Ecto neural progenitor cell (in vitro differentiated cells): ENCODE data around the gene GPR26.

Source experiments
- DNase-seq: peaks from one replicate; pipeline ENCODE4 v3.0.0-alpha.2; 2018; ENCODE audit warnings: low spot score

GPR26 gene

GRCh38 chr10:123666318-123667236 is at the start of gene GPR26:
Gene GPR26, plus strand, starts transcription at chr10:123666355. Its CDS starts 53 bp downstream, at chr10:123666408.
- peak; percentile 62 for DNase-seq

- no peak for DNase-seq
Measured at GRCh38 chr10:123618224-123618623, 47.9 kb upstream of the GPR26 start.

GRCh38 chr10:123619067-123619855 is 46.9 kb upstream of the GPR26 start:
- no peak for DNase-seq

GRCh38 chr10:123620621-123621020 is 45.5 kb upstream of the GPR26 start:
- no peak for DNase-seq

- no peak for DNase-seq
Measured at GRCh38 chr10:123621492-123621891, 44.7 kb upstream of the GPR26 start.

- no peak for DNase-seq
Measured at GRCh38 chr10:123621916-123622315, 44.2 kb upstream of the GPR26 start.

GRCh38 chr10:123622381-123622780 is 43.8 kb upstream of the GPR26 start:
- DNase-seq, result no peak

GRCh38 chr10:123624086-123624485 is 42.1 kb upstream of the GPR26 start:
- DNase-seq, result no peak

- DNase-seq, result no peak
Measured at GRCh38 chr10:123633106-123633505, 33.0 kb upstream of the GPR26 start.

- DNase-seq, result no peak
Measured at GRCh38 chr10:123633636-123634035, 32.5 kb upstream of the GPR26 start.

GRCh38 chr10:123634221-123634620 is 31.9 kb upstream of the GPR26 start:
- DNase-seq, result peak; percentile 23

GRCh38 chr10:123635131-123635530 is 31.0 kb upstream of the GPR26 start:
- DNase-seq, result peak; percentile 29

GRCh38 chr10:123635745-123636144 is 30.4 kb upstream of the GPR26 start:
- DNase-seq, result no peak

- no peak for DNase-seq
Measured at GRCh38 chr10:123636598-123637325, 29.4 kb upstream of the GPR26 start.

GRCh38 chr10:123637326-123637880 is 28.8 kb upstream of the GPR26 start:
- DNase-seq, result no peak

- peak; percentile 17 for DNase-seq
Measured at GRCh38 chr10:123639131-123639530, 27.0 kb upstream of the GPR26 start.

GRCh38 chr10:123640016-123640535 is 26.1 kb upstream of the GPR26 start:
- peak; percentile 30 for DNase-seq

GRCh38 chr10:123642293-123642692 is 23.9 kb upstream of the GPR26 start:
- DNase-seq, result peak; percentile 41

- DNase-seq, result peak; percentile 39
Measured at GRCh38 chr10:123642697-123643096, 23.5 kb upstream of the GPR26 start.

GRCh38 chr10:123643315-123643714 is 22.8 kb upstream of the GPR26 start:
- peak; percentile 37 for DNase-seq

GRCh38 chr10:123645016-123645415 is 21.1 kb upstream of the GPR26 start:
- DNase-seq, result no peak

GRCh38 chr10:123645615-123646014 is 20.5 kb upstream of the GPR26 start:
- no peak for DNase-seq
